NCI-H82 (cell line): ENCODE measurements around the gene EFCAB9.

Experiments used
- DNase-seq: peaks from one replicate; lab custom pipeline; 2025; lab: John Stamatoyannopoulos, UW

The EFCAB9 gene

DNA sequence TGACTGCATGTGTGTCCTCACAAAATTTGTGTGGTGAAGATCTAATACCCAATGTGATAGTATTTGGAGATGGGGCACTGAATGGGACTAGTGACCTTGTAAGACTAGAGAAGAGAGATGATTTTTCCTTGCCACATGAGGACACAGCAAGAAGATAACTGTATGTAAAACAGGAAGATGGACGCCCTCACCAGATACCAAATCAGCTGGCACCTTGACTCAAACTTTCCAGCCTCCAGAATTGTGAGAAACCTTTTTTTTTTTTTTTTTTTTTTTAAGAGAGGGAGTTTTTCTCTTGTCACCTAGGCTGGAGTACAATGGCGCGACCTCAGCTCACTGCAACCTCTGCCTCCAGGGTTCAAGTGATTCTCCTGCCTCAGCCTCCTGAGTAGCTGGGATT lies 49.3 kb downstream of the EFCAB9 start:
- DNase-seq: no peak

GRCh38 chr5:172245046-172245445 lies 51.1 kb downstream of the EFCAB9 start:
- no peak for DNase-seq

DNA sequence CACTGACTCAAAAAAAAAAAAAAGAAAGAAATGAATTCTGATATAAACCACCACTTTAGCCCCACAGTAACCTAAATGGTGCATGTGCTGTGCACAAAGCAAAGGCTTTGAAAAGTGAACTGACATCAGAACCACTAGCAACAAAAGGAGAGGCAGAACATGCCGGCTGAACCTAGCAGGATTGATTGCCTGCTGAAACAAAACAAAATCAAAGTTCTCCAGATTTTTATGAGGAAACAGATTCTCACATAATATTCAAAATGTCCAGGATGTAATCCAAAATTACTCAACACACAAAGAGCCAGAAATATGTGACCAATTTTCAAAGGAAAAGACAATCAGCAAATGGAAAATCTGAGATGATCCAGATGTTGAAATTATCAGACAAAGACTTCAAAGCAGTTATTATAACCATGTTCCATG lies 51.7 kb downstream of the EFCAB9 start:
- DNase-seq: no peak

- DNase-seq: no peak
These were observed 54.7 kb downstream of the EFCAB9 start for GRCh38 chr5:172248637-172249036.

- DNase-seq: no peak
These were observed 57.4 kb downstream of the EFCAB9 start for GRCh38 chr5:172251419-172251818.

DNA sequence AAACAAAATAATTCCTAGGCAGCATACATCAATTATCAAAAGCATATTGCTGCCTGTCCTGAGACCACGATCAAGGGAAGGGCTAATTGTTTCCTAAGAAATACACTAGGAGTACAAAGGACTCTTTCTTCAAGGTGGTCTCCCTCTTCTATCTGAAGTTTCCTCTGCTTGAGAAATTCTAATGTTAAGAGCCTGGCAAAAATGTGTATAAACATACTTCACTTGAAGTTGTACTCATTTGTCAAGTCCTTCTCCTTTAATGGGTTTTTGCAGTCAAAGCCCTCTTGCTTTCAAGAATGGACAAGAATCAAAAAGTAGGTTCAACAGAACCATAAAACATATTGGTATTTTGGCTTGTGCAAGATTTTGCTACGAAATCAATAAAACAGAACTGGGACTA lies 58.5 kb downstream of the EFCAB9 start:
- no peak for DNase-seq
